DMS153 (cell line): ENCODE measurements around the gene CDC42BPG.

ENCODE experiments used
- DNase-seq: peaks from one replicate; lab custom pipeline; 2025; lab: John Stamatoyannopoulos, UW

CDC42BPG gene

GRCh38 chr11:64805481-64805880 is 39.0 kb downstream of the CDC42BPG start:
- no peak for DNase-seq

- no peak for DNase-seq
These were observed 39.9 kb downstream of the CDC42BPG start for GRCh38 chr11:64804346-64805210.

DNA sequence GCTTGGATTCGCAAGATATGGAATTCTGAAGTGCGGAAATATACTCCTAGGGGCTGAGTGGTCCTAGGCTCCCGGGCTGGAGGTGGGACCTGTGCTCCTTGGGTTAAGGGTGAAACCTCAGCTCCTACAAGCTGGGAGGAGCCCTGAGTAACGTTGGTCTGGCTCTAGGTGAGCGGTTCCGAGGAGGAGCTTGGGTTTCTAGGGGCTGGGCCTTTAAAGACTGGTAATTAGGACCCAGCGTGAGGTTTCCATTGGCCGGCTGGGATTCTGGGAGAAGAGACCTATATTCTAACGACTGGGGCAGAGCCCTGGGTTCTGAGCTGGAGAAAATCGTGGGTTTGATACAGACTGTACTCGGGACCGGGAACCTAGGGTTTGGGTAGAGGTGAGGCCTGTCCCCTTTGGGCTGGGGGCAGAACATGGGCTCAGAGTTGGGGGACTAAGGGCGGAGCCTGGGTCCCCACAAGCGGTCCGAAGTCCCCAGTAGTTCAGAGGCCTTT is 40.6 kb downstream of the CDC42BPG start:
- no peak for DNase-seq

- DNase-seq, result peak; percentile 69
These were observed 41.2 kb downstream of the CDC42BPG start, which contains the start of gene MAP4K2 for GRCh38 chr11:64803158-64803845. MAP4K2 (minus strand) TSS chr11:64803214; CDS start chr11:64803149, 65 bp downstream.

- no peak for DNase-seq
These were observed 41.9 kb downstream of the CDC42BPG start for GRCh38 chr11:64802370-64803157.

DNA sequence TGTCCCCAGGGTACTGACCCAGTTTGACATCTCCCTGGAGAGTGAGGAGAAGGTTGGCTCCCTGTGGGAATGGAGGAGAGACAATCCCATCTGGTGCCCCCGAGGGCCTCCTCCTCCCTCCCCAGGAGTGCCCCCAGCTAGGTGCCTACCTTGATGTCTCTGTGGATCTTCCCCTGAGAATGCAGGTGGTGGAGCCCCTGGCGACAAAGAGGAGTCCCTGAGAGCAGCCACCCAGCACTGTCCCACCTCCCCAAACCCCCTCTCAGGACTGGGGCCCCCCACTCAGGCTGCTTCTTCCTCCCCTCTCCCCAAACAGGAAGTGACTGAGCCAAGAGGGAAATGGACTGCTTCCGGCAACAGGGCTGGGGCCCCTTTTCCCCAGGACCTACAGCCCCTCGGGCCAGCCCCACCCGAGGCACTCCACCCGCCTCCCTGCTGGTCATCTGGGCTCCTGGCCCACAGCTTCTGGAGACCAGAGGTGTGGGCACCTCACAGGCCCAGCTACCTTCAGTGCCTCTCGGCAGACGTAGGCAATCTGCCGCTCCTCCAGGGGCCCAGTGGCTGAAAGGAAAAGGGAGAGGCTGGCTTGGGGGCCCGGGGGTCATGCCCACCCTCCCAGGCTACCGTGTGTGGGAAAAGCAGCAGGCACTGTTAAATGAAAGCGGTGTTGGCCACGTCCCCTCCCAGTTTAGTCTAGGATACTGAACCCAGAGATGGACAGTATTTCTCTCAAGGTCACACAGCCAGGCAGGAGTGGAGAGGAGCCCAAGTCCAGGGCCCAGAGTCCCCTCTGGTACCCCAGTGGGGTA is 42.7 kb downstream of the CDC42BPG start:
- DNase-seq, result no peak

GRCh38 chr11:64801158-64801464 is 43.3 kb downstream of the CDC42BPG start:
- DNase-seq, result no peak

- DNase-seq, result no peak
These were observed 43.9 kb downstream of the CDC42BPG start for GRCh38 chr11:64800303-64801157.

GRCh38 chr11:64799623-64800302 is 44.7 kb downstream of the CDC42BPG start:
- DNase-seq, result no peak

- DNase-seq, result no peak
These were observed 45.2 kb downstream of the CDC42BPG start for GRCh38 chr11:64799256-64799622.

DNA sequence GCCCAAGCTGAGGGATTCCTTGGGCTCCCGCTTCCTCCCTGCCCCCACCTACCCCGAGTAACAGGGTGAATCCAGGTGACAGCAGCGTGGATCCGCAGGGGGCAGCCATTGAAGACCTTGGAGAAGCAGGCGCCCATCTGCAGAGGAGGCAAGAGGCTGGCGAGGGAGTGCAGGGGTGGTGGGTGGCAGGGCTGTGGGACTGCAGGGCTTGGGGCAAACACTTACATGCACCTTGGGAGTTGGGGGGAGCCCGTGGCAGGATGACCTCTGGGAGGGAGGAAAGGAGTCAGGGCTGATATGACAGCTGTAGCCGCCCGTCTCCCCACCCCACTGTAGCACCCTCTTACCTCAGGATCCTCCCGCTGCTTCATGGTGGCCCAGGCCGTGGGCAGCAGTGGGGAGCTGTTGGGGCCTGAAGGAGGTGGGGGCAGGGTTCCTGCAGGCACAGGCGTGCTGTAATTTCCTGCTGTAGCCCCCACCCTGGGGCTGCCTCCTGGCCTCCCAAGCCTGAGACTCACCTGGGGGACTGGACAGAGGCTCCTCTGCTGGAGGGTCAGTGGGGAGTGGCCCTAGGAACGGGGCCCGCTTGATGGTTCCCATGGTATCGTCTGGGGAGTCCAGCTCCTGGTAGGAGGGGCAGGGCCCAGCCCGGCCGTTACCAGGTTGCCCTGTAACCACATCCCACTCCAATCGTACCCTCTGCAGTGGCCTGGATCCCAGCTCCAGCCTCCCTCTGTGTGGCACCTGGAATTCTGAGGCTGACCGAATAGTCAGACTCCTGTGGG is 47.5 kb downstream of the CDC42BPG start:
- DNase-seq, result no peak

DNA sequence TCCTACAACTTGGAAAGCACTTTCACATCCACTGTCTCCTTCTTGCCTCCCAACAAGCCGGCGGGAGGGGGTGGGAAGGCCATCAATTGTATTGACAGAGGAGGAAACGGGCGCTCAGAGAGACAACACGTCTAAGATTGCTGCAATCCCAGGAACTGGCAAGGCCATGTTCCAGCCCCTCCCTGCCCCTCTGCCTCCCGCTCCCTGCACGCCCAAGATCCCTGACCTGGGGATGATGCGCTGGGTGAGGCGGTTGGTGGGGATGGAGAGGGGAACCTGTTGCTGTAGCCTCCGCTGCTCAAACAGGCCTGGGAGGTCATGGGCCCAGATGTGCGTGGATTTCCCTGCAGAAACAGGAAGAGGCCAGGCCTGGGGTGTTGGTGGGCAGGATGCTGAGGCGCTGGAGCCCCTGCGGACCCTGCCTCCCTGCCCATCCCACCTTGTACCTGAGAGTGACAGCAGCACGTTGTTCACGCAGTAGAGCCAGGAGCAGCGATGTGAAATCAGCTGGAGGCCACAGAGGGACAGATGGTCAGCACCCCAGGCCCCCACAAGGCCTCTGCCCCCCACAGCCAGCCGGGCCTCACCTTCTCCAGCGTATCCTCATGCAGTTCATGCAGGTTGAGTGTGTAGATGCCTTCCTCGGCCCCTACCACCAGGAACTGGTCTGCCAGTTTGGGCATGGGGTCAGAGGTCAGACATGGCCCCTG is 48.3 kb downstream of the CDC42BPG start:
- DNase-seq, result no peak

DNA sequence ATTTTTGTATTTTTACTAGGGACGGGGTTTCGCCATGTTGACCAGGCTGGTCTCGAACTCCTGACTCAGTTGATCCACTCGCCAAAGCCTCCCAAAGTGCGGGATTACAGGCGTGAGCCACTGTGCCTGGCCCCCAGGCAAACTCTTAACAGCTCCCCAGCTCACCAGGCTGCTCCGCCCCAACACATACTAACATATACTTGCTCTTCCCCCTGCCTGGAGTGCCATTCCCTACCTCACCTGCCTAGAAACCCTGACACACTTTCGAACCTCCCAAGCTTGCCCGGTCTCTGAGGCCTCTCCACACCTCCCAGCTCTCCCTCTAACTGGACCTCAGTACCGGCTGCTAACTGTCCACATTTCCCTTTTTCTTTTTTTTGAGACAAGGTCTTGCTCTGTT is 49.9 kb downstream of the CDC42BPG start:
- no peak for DNase-seq

- no peak for DNase-seq
These were observed 50.9 kb downstream of the CDC42BPG start for GRCh38 chr11:64793271-64794160.

DNA sequence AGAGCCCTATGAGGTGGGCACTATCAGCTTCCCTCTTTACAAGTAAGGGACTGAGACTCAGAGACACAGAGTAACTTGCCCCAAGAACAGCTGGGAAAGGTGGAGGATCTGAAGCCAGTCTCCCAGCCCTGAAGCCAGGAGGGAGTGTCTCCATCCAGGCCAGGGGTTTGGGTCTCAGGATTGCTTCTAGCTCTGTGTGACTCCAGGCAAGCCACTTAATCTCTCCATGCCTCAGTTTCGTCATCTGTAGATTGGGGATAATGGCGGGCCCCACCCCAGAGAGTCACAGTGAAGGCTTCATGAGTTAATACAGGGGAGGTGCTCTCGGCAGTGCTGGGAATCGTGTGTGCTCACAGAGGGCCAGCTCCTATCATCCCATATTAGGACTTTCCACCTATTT is 52.0 kb downstream of the CDC42BPG start:
- DNase-seq, result no peak

GRCh38 chr11:64791781-64792291 is 52.6 kb downstream of the CDC42BPG start:
- no peak for DNase-seq
